IMR-90 (cell line): ENCODE results near the gene CCDC85B. TPM values are rescaled to one million over a fixed set of nuclear protein-coding genes. Genes with fewer than 3 reads are reported as not detected.

Source experiments
- ATAC-seq: fragments of 200-7000 bp; cut with Tn5 transposase; 2 replicates; pipeline ENCODE4 v1.9.1; 2020; ENCODE audit warnings: low read depth, mild to moderate bottlenecking, moderate library complexity
- BruUV-seq: library from RNA; stranded (reverse); fragments of 400-500 nt; replicated peaks from 2 replicates; lab custom pipeline; 2021; lab: Mats Ljungman, UMichigan
- CTCF ChIA-PET: fragments of 300-600 bp; formaldehyde crosslinking; extraction: SDS; loops from one replicate; lab custom pipeline; 2021; ENCODE audit warnings: antibody characterized with exemption; lab: Yijun Ruan, JAX
- POLR2A ChIA-PET: fragments of 300-600 bp; sonication (Branson Sonifier 250); formaldehyde crosslinking; loops from one replicate; lab custom pipeline; 2022; ENCODE audit warnings: antibody characterized with exemption; ENCODE audit not compliant: unreplicated experiment; lab: Charles Lee
- DNase-seq: peaks from one replicate; pipeline ENCODE4 v3.0.0; 2013
- H2AFZ ChIP-seq: replicated peaks from 2 replicates; pipeline ENCODE3; 2013; ENCODE audit warnings: low read length, mild to moderate bottlenecking; ENCODE audit not compliant: poor library complexity
- H2AK5ac ChIP-seq: 2 replicates; pipeline ENCODE4 v1.6.1; 2013; ENCODE audit warnings: low read depth, low read length, inconsistent platforms
- H2AK9ac ChIP-seq: replicated peaks from 2 replicates; pipeline ENCODE3; 2013; ENCODE audit warnings: mild to moderate bottlenecking, low read depth, low read length, moderate library complexity; ENCODE audit not compliant: poor library complexity
- H2BK120ac ChIP-seq: 2 replicates; pipeline ENCODE4 v1.6.1; 2013; ENCODE audit warnings: low read depth, low read length, inconsistent platforms
- H2BK15ac ChIP-seq: 3 replicates; pipeline ENCODE4 v1.6.1; 2013; ENCODE audit warnings: low read depth, low read length, inconsistent platforms
- H2BK20ac ChIP-seq: 2 replicates; pipeline ENCODE4 v1.6.1; 2013; ENCODE audit warnings: low read depth, mild to moderate bottlenecking, inconsistent platforms, low read length, moderate library complexity
- H2BK5ac ChIP-seq: 2 replicates; pipeline ENCODE4 v1.6.1; 2013; ENCODE audit warnings: mild to moderate bottlenecking, low read depth, low read length, inconsistent platforms; ENCODE audit not compliant: poor library complexity, severe bottlenecking
- H3K14ac ChIP-seq: replicated peaks from 2 replicates; pipeline ENCODE4 v1.6.1; 2013; ENCODE audit warnings: low read depth, low read length, inconsistent platforms
- H3K18ac ChIP-seq: 2 replicates; pipeline ENCODE4 v1.6.1; 2013; ENCODE audit warnings: low read depth, low read length, control low read depth
- H3K23ac ChIP-seq: 2 replicates; pipeline ENCODE4 v1.6.1; 2013; ENCODE audit warnings: low read depth, low read length, inconsistent platforms
- H3K27ac ChIP-seq: 2 replicates; pipeline ENCODE4 v1.5.1; 2013; ENCODE audit warnings: mild to moderate bottlenecking, control low read depth, low read length; ENCODE audit not compliant: insufficient read depth
- H3K27me3 ChIP-seq: 2 replicates; pipeline ENCODE4 v1.6.1; 2013; ENCODE audit warnings: low read length; ENCODE audit not compliant: control insufficient read depth, insufficient read depth
- H3K36me3 ChIP-seq: 2 replicates; pipeline ENCODE4 v1.6.1; 2013; ENCODE audit warnings: low read length, mixed read lengths; ENCODE audit not compliant: control insufficient read depth, insufficient read depth
- H3K4ac ChIP-seq: 2 replicates; pipeline ENCODE4 v1.6.1; 2013; ENCODE audit warnings: low read depth, low read length, inconsistent platforms
- H3K4me1 ChIP-seq: 2 replicates; pipeline ENCODE4 v1.6.1; 2013; ENCODE audit warnings: low read length, mixed read lengths; ENCODE audit not compliant: control insufficient read depth, insufficient read depth
- H3K4me2 ChIP-seq: 2 replicates; pipeline ENCODE4 v1.6.1; 2013; ENCODE audit warnings: low read depth, mild to moderate bottlenecking, control low read depth, low read length, moderate library complexity
- H3K4me3 ChIP-seq: 2 replicates; pipeline ENCODE4 v1.5.1; 2013; ENCODE audit warnings: low read depth, mild to moderate bottlenecking, control low read depth, low read length, moderate library complexity; ENCODE audit not compliant: insufficient read depth
- H3K56ac ChIP-seq: 2 replicates; pipeline ENCODE4 v1.6.1; 2013; ENCODE audit warnings: low read length, inconsistent platforms; ENCODE audit not compliant: insufficient read depth; ENCODE audit errors: extremely low read depth
- H3K79me1 ChIP-seq, 2 experiments: 2 replicates each; pipeline ENCODE4 v1.6.1; 2013; ENCODE audit warnings: low read length in 2 of 2, inconsistent platforms in 1 of 2, low read depth in 1 of 2
- H3K9ac ChIP-seq: 2 replicates; pipeline ENCODE4 v1.6.1; 2013; ENCODE audit warnings: low read depth, low read length, control low read depth
- H3K9me1 ChIP-seq: 2 replicates; pipeline ENCODE4 v1.6.1; 2013; ENCODE audit warnings: low read length, inconsistent platforms; ENCODE audit not compliant: insufficient read depth
- H3K9me3 ChIP-seq: 2 replicates; pipeline ENCODE4 v1.6.1; 2013; ENCODE audit warnings: low read length; ENCODE audit not compliant: control insufficient read depth, insufficient read depth
- H4K20me1 ChIP-seq: 2 replicates; pipeline ENCODE4 v1.6.1; 2013; ENCODE audit warnings: low read length, inconsistent platforms; ENCODE audit not compliant: insufficient read depth
- H4K5ac ChIP-seq: 2 replicates; pipeline ENCODE4 v1.6.1; 2013; ENCODE audit warnings: mild to moderate bottlenecking, low read depth, low read length, control low read depth
- H4K8ac ChIP-seq, 2 experiments: 2 replicates each; pipeline ENCODE4 v1.6.1; 2013; ENCODE audit warnings: low read depth in 2 of 2, low read length in 2 of 2, control low read depth in 1 of 2, inconsistent platforms in 1 of 2
- H4K91ac ChIP-seq: 2 replicates; pipeline ENCODE4 v1.6.1; 2013; ENCODE audit warnings: low read depth, low read length, inconsistent platforms; ENCODE audit not compliant: insufficient read depth
- CEBPB ChIP-seq: IDR thresholded peaks from 2 replicates; pipeline ENCODE4 v1.6.1; 2012; ENCODE audit warnings: low read depth, low read length, improper control_type of control experiment
- CHD1 ChIP-seq: IDR thresholded peaks from 2 replicates; pipeline ENCODE4 v1.6.1; 2012; ENCODE audit warnings: low read depth, low read length, improper control_type of control experiment
- CTCF ChIP-seq: conservative IDR thresholded peaks from 2 replicates; pipeline ENCODE4 v1.5.1; 2012; ENCODE audit warnings: mild to moderate bottlenecking, low read depth, low read length, improper control_type of control experiment
- FOS ChIP-seq: fragments of 150-350 bp; IDR thresholded peaks from 2 replicates; pipeline ENCODE4 v1.6.1; 2016; ENCODE audit warnings: low read depth, low read length
- MAZ ChIP-seq: IDR thresholded peaks from 2 replicates; pipeline ENCODE4 v1.6.1; 2012; ENCODE audit warnings: low read depth, mild to moderate bottlenecking, low read length, improper control_type of control experiment, moderate library complexity, borderline replicate concordance
- NFE2L2 ChIP-seq: fragments of 150-350 bp; IDR thresholded peaks from 2 replicates; pipeline ENCODE4 v1.6.1; 2016; ENCODE audit warnings: low read depth, mild to moderate bottlenecking, low read length
- RAD21 ChIP-seq: IDR thresholded peaks from 2 replicates; pipeline ENCODE4 v1.6.1; 2012; ENCODE audit warnings: low read length, improper control_type of control experiment
- RCOR1 ChIP-seq: IDR thresholded peaks from 2 replicates; pipeline ENCODE4 v1.6.1; 2012; ENCODE audit warnings: mild to moderate bottlenecking, low read length, improper control_type of control experiment; ENCODE audit not compliant: insufficient replicate concordance
- RFX5 ChIP-seq: IDR thresholded peaks from 2 replicates; pipeline ENCODE4 v1.8.0; 2012; ENCODE audit warnings: low read depth, mild to moderate bottlenecking, low read length, moderate library complexity
- SMC3 ChIP-seq: fragments of 150-350 bp; IDR thresholded peaks from 2 replicates; pipeline ENCODE4 v1.6.1; 2016; ENCODE audit warnings: low read depth, mild to moderate bottlenecking, antibody characterized with exemption, low read length, moderate library complexity
- USF2 ChIP-seq: fragments of 150-350 bp; IDR thresholded peaks from 2 replicates; pipeline ENCODE4 v1.6.1; 2017; ENCODE audit warnings: mild to moderate bottlenecking, antibody characterized with exemption, low read length, low read depth
- WGBS, 2 experiments: methylation state at CpG; one replicate each; pipeline versions ENCODE4 v1.1.5 to v1.1.7; 2013; ENCODE audit warnings: missing lambda C conversion rate in 2 of 2; ENCODE audit not compliant: insufficient read length in 1 of 2; ENCODE audit errors: extremely low coverage in 2 of 2; 5-methylcytosine and 5-hydroxymethylcytosine counted together
- dilution Hi-C: fragments of 300-500 bp; cut with HindIII; formaldehyde crosslinking; loops from one replicate; pipeline ENCODE4 v1.14.3; 2018; ENCODE audit warnings: low sequenced_read_pairs; ENCODE audit not compliant: unreplicated experiment
- in situ Hi-C: fragments of 300-500 bp; cut with MboI; formaldehyde crosslinking; loops from 3 replicates; pipeline ENCODE4 v1.14.3; 2019; ENCODE audit warnings: low sequenced_read_pairs, inconsistent platforms, mixed read lengths
- intact Hi-C: fragments of 100-400 bp; cut with micrococcal nuclease; formaldehyde crosslinking; loops from 2 replicates; pipeline ENCODE4 v1.10.0; 2022
- polyA plus RNA-seq, 3 experiments: library from polyadenylated mRNA; depleted of rRNA; stranded (reverse); fragments of >200 nt; gene quantifications; 2 replicates each; pipeline ENCODE4 v1.2.3, GENCODE V29; 2012; ENCODE audit warnings: low replicate concordance in 1 of 3
- total RNA-seq: library from RNA; depleted of rRNA; stranded (reverse); fragments of >200 nt; gene quantifications from 2 replicates; pipeline ENCODE4 v1.2.3, GENCODE V29; 2012

Gene CCDC85B
- total and polyA plus RNA-seq, 2 of the 4 experiments (the other 2 are of a cell fraction), result 17.6 to 35.4 TPM

GRCh38 chr11:65886826-65887722 lies 3.4 kb upstream of the CCDC85B start:
- in situ Hi-C loops (no loop called here), intact Hi-C loops (no loop called here), dilution Hi-C loops (no loop called here)
- Histone ChIP-seq H3K36me3 (peaks cover 43% of the 10 kb centered on the region), H3K23ac (peak overlapping the region; percentile 99; the same call in 1 of the 2 replicates), H3K79me1 (peaks cover 9 to 65% of the 10 kb centered on the region in 2 experiments), H3K4me3 (peak overlapping the region; percentile 81), H3K14ac (peak overlapping the region; percentile 99; the same call in 1 of the 2 replicates), H4K20me1 (peaks cover 37% of the 10 kb centered on the region), H3K9ac (peak overlapping the region; percentile 78), H2AK9ac (peak overlapping the region; percentile 98), H3K18ac (no peak overlapping the region), H2AK5ac (peak overlapping the region; percentile 90), H4K5ac (no peak overlapping the region), H3K4ac (peak overlapping the region; percentile 98), H2BK15ac (no peak overlapping the region), H3K4me1 (peaks cover 11% of the 10 kb centered on the region), H4K8ac (peak overlapping the region in 1 of 2 experiments; percentile 74; a peak in 1 of 4 replicates), H2BK120ac (no peak overlapping the region), H2BK20ac (no peak overlapping the region), H3K9me3 (no peaks in the 10 kb centered on the region), H4K91ac (peak overlapping the region; percentile 49), H2BK5ac (no peak overlapping the region), H3K56ac (no peak overlapping the region), H3K27me3 (no peaks in the 10 kb centered on the region), H3K27ac (peak overlapping the region; percentile 85), H2AFZ (no peak overlapping the region), H3K4me2 (peak overlapping the region; percentile 91), H3K9me1 (no peaks in the 10 kb centered on the region)
- BruUV-seq, result no TSS peak
- CTCF ChIA-PET, result interaction anchor here (1.2 to 2.0 kb wide), 4 partner anchors 8 to 101 kb away, joined by 3 to 8 read pairs (median 4); partner anchors contain the start of gene EFEMP2
- ATAC-seq (no peak), DNase-seq (no peak)
- no peak for TF ChIP-seq CEBPB
- no peak for TF ChIP-seq CHD1
- TF ChIP-seq MAZ, result no peak
- TF ChIP-seq USF2, result no peak
- TF ChIP-seq SMC3, result no peak
- TF ChIP-seq CTCF, result no peak
- no peak for TF ChIP-seq RAD21
- no peak for TF ChIP-seq RCOR1
- TF ChIP-seq NFE2L2, result no peak
- TF ChIP-seq FOS, result no peak
- TF ChIP-seq RFX5, result no peak
- POLR2A ChIA-PET, result interaction anchor here (0.6 to 1.6 kb wide), 2 partner anchors 13 to 16 kb away, joined by 4 to 6 read pairs; partner anchors contain the start of gene FOSL1
- 80% methylated on average over 3 of the region's 14 CpGs; no CpG with 5 or more reads in 1 of the 2 experiments for WGBS, 2 experiments
